ENCODE data around the gene MT3.

The MT3 gene

GRCh38 chr16:56632156-56632847 lies 43.0 kb downstream of the MT3 start, which contains the start of gene MT1M:
Gene MT1M, plus strand, starts transcription at chr16:56632659. Its CDS starts 73 bp downstream, at chr16:56632732.
- no peak within 1 kb of the TSS for H3K4me2 ChIP-seq (ENCODE audit: low read length)
- H3K27ac ChIP-seq (ENCODE audit: low read length), result no peak within 1 kb of the TSS
- peaks cover 24% of the 10 kb centered on the region for H3K4me1 ChIP-seq (ENCODE audit: low read length)
- no peaks in the 10 kb centered on the region for H3K9me3 ChIP-seq (ENCODE audit: insufficient read depth, low read length)
- no peaks in the 10 kb centered on the region for H3K36me3 ChIP-seq (replicated peaks; ENCODE audit: low read depth, low read length)
- peaks cover 23% of the 10 kb centered on the region for H3K27me3 ChIP-seq (ENCODE audit: low read depth, low read length)
- H3K9ac ChIP-seq (ENCODE audit: low read length), result no peak within 1 kb of the TSS
- no peaks in the 10 kb centered on the region for H3K79me2 ChIP-seq (ENCODE audit: low read length)
- no peak within 1 kb of the TSS for H3K4me3 ChIP-seq (ENCODE audit: low read length)
- no peaks in the 10 kb centered on the region for H4K20me1 ChIP-seq (ENCODE audit: insufficient read depth, low read length)
- H2AFZ ChIP-seq (ENCODE audit: low read depth, low read length), result no peak within 1 kb of the TSS
- TF ChIP-seq EZH2phosphoT487 (IDR thresholded peaks at IDR 0.05; ENCODE audit: low read depth) (no peak), CTCF (IDR thresholded peaks at IDR 0.05; ENCODE audit: low read depth, low read length) (no peak)

GRCh38 chr16:56632848-56633365 lies 43.6 kb downstream of the MT3 start:
- Histone ChIP-seq H3K4me3 (ENCODE audit: low read length) (no peak overlapping the region), H3K9me3 (ENCODE audit: insufficient read depth, low read length) (no peaks in the 10 kb centered on the region), H3K36me3 (replicated peaks; ENCODE audit: low read depth, low read length) (no peaks in the 10 kb centered on the region), H3K27me3 (ENCODE audit: low read depth, low read length) (peaks cover 29% of the 10 kb centered on the region), H2AFZ (ENCODE audit: low read depth, low read length) (no peak overlapping the region), H4K20me1 (ENCODE audit: insufficient read depth, low read length) (no peaks in the 10 kb centered on the region), H3K27ac (ENCODE audit: low read length) (no peak overlapping the region), H3K4me1 (ENCODE audit: low read length) (peaks cover 24% of the 10 kb centered on the region), H3K9ac (ENCODE audit: low read length) (no peak overlapping the region), H3K4me2 (ENCODE audit: low read length) (no peak overlapping the region), H3K79me2 (ENCODE audit: low read length) (no peaks in the 10 kb centered on the region)
- no peak for TF ChIP-seq CTCF (IDR thresholded peaks at IDR 0.05; ENCODE audit: low read depth, low read length)
- no peak for TF ChIP-seq EZH2phosphoT487 (IDR thresholded peaks at IDR 0.05; ENCODE audit: low read depth)

GRCh38 chr16:56633535-56633934 lies 44.2 kb downstream of the MT3 start:
- H3K36me3 ChIP-seq (replicated peaks; ENCODE audit: low read depth, low read length), result no peaks in the 10 kb centered on the region
- no peak overlapping the region for H3K9ac ChIP-seq (ENCODE audit: low read length)
- no peaks in the 10 kb centered on the region for H4K20me1 ChIP-seq (ENCODE audit: insufficient read depth, low read length)
- TF ChIP-seq CTCF (IDR thresholded peaks at IDR 0.05; ENCODE audit: low read depth, low read length), result no peak
- no peak for TF ChIP-seq EZH2phosphoT487 (IDR thresholded peaks at IDR 0.05; ENCODE audit: low read depth)
- no peaks in the 10 kb centered on the region for H3K79me2 ChIP-seq (ENCODE audit: low read length)
- no peak overlapping the region for H3K4me2 ChIP-seq (ENCODE audit: low read length)
- H2AFZ ChIP-seq (ENCODE audit: low read depth, low read length), result no peak overlapping the region
- no peak overlapping the region for H3K4me3 ChIP-seq (ENCODE audit: low read length)
- H3K27me3 ChIP-seq (ENCODE audit: low read depth, low read length), result peaks cover 29% of the 10 kb centered on the region
- no peaks in the 10 kb centered on the region for H3K9me3 ChIP-seq (ENCODE audit: insufficient read depth, low read length)
- no peak overlapping the region for H3K27ac ChIP-seq (ENCODE audit: low read length)
- H3K4me1 ChIP-seq (ENCODE audit: low read length), result peaks cover 24% of the 10 kb centered on the region

- no peak overlapping the region for H2AFZ ChIP-seq (ENCODE audit: low read depth, low read length)
- no peak overlapping the region for H3K4me3 ChIP-seq (ENCODE audit: low read length)
- H3K9ac ChIP-seq (ENCODE audit: low read length), result no peak overlapping the region
- H3K36me3 ChIP-seq (replicated peaks; ENCODE audit: low read depth, low read length), result no peaks in the 10 kb centered on the region
- H3K79me2 ChIP-seq (ENCODE audit: low read length), result no peaks in the 10 kb centered on the region
- H4K20me1 ChIP-seq (ENCODE audit: insufficient read depth, low read length), result no peaks in the 10 kb centered on the region
- peaks cover 37% of the 10 kb centered on the region for H3K27me3 ChIP-seq (ENCODE audit: low read depth, low read length)
- H3K4me2 ChIP-seq (ENCODE audit: low read length), result no peak overlapping the region
- H3K27ac ChIP-seq (ENCODE audit: low read length), result no peak overlapping the region
- H3K9me3 ChIP-seq (ENCODE audit: insufficient read depth, low read length), result no peaks in the 10 kb centered on the region
- TF ChIP-seq CTCF (IDR thresholded peaks at IDR 0.05; ENCODE audit: low read depth, low read length), result no peak
- TF ChIP-seq EZH2phosphoT487 (IDR thresholded peaks at IDR 0.05; ENCODE audit: low read depth), result no peak
- H3K4me1 ChIP-seq (ENCODE audit: low read length), result peaks cover 11% of the 10 kb centered on the region
Measured at GRCh38 chr16:56634715-56635440, 45.5 kb downstream of the MT3 start.

Measured in OCI-LY3 (cell line).